ENCODE data around the gene ASPSCR1. TPM values are rescaled to one million over a fixed set of nuclear protein-coding genes. Genes with fewer than 3 reads are reported as not detected.

The ASPSCR1 gene
- total and polyA plus RNA-seq, 2 of the 4 experiments (the other 2 are of a cell fraction), result 7.2 to 17.2 TPM

DNA sequence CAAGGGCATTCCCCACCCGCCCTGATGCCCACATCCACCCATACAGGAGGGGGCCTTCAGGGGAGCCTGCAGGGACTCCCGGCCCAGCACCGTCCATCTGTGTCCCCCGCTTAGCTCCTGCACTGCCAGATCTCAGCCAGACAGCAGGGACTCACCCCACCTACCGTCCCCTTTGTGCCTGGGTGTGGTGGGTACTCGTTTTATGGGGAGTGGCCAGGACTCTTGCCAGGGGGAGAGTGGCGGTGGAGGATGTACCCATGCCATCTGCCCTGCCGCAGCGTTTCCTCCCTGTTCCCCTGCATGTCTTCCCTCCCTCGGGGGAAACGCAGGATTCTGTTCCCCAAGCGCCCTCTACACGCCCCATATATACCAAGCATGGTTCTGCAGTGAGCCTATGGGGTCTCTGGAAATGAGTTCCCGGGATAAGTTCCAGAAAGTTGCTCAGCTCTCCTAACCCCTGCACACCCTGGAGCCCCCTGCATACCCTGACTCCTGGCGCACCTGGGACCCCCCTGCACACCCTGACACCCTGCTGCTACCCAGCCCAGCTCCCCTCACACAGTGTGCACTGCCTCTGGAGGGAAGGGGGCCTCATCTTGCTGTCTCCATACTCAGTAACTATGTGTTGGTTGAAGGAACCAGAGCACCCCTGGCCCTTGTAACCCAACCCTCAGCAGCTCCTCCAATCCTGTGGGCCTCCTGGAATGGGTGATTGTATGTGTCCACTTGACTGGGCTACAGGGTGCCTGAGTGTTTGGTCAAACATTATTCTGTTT, 45.7 kb upstream of the ASPSCR1 start:
- intact Hi-C loops (cut with micrococcal nuclease), result no loop called here
- H2BK120ac ChIP-seq (ENCODE audit: low read depth, low read length), result no peak overlapping the region
- DNase-seq (no peak), ATAC-seq (ENCODE audit: low read depth) (no peak)
- no TSS peak for BruUV-seq (replicated peaks)
- no peak overlapping the region; the same call in 1 of the 2 replicates for H2AK5ac ChIP-seq (ENCODE audit: low read depth, low read length)
- no peak overlapping the region for H2BK15ac ChIP-seq (ENCODE audit: low read depth, low read length)
- H3K4me3 ChIP-seq (ENCODE audit: insufficient read depth, low read depth, low read length), result no peak overlapping the region
- TF ChIP-seq RCOR1 (IDR thresholded peaks at IDR 0.05; ENCODE audit: insufficient replicate concordance, low read length) (no peak), MXI1 (IDR thresholded peaks at IDR 0.05; ENCODE audit: borderline replicate concordance, low read depth, low read length) (no peak), MAZ (IDR thresholded peaks at IDR 0.05; ENCODE audit: borderline replicate concordance, low read depth, low read length) (no peak), SMC3 (IDR thresholded peaks at IDR 0.05; ENCODE audit: low read depth, low read length) (no peak), POLR2A (IDR thresholded peaks at IDR 0.05; ENCODE audit: low read depth, low read length) (no peak)
- H2AFZ ChIP-seq (replicated peaks; ENCODE audit: low read length, poor library complexity), result no peak overlapping the region
- no peak overlapping the region for H4K91ac ChIP-seq (ENCODE audit: insufficient read depth, low read depth, low read length)
- peaks cover 17 to 46% of the 10 kb centered on the region in 2 experiments for H3K79me1 ChIP-seq (ENCODE audit: low read depth in 1 of 2, low read length in 2 of 2)
- no peak overlapping the region for H4K8ac ChIP-seq (ENCODE audit: low read depth in 2 of 2, low read length in 2 of 2)
- dilution Hi-C loops (cut with HindIII; ENCODE audit: low sequenced_read_pairs, unreplicated experiment), result no loop called here
- no peak overlapping the region for H3K56ac ChIP-seq (ENCODE audit: extremely low read depth, insufficient read depth, low read length)
- no peak overlapping the region for H4K5ac ChIP-seq (ENCODE audit: low read depth, low read length)
- H3K18ac ChIP-seq (ENCODE audit: low read depth, low read length), result no peak overlapping the region
- no peaks in the 10 kb centered on the region for H3K27me3 ChIP-seq (ENCODE audit: control insufficient read depth, insufficient read depth, low read length)
- H2AK9ac ChIP-seq (replicated peaks; ENCODE audit: low read depth, low read length, poor library complexity), result peak overlapping the region; percentile 52
- H3K36me3 ChIP-seq (ENCODE audit: control insufficient read depth, insufficient read depth, low read length), result peaks cover 27% of the 10 kb centered on the region; the same call in 1 of the 2 replicates
- peaks cover 12% of the 10 kb centered on the region for H4K20me1 ChIP-seq (ENCODE audit: insufficient read depth, low read length)
- no peak overlapping the region; the same call in 1 of the 2 replicates for H3K14ac ChIP-seq (replicated peaks; ENCODE audit: low read depth, low read length)
- H3K27ac ChIP-seq (ENCODE audit: insufficient read depth, low read length), result no peak overlapping the region
- no peak overlapping the region for H2BK20ac ChIP-seq (ENCODE audit: low read depth, low read length)
- no peaks in the 10 kb centered on the region for H3K9me3 ChIP-seq (ENCODE audit: control insufficient read depth, insufficient read depth, low read length)
- H3K4ac ChIP-seq (ENCODE audit: low read depth, low read length), result no peak overlapping the region
- no peak overlapping the region for H3K9ac ChIP-seq (ENCODE audit: low read depth, low read length)
- peaks cover 10% of the 10 kb centered on the region for H3K4me1 ChIP-seq (ENCODE audit: control insufficient read depth, insufficient read depth, low read length)
- no peak overlapping the region for H3K4me2 ChIP-seq (ENCODE audit: low read depth, low read length)
- ChIA-PET CTCF (no interaction called here), POLR2A (ENCODE audit: unreplicated experiment) (no interaction called here)
- no CpG with 5 or more reads among the region's 15 CpGs for WGBS, 2 experiments (ENCODE audit: extremely low coverage in 2 of 2, insufficient read length in 1 of 2)
- H3K9me1 ChIP-seq (ENCODE audit: insufficient read depth, low read length), result peaks cover 8% of the 10 kb centered on the region
- in situ Hi-C loops (cut with MboI; ENCODE audit: low sequenced_read_pairs), result no loop called here
- no peak overlapping the region for H3K23ac ChIP-seq (ENCODE audit: low read depth, low read length)
- no peak overlapping the region for H2BK5ac ChIP-seq (ENCODE audit: low read depth, low read length, poor library complexity, severe bottlenecking)
